K562 (cell line): ENCODE data around the gene SPEF1.
A peak's percentile ranks its signal among the peaks of the same experiment; 100 is the strongest.

Experiments used
- CTCF ChIP-seq, 3 experiments: IDR thresholded peaks in 2 of 3; conservative IDR thresholded peaks in 1 of 3; 2 replicates each; pipeline ENCODE4 v1.5.1; 2011 to 2012; ENCODE audit warnings: low read length in 3 of 3, mild to moderate bottlenecking in 3 of 3, control low read depth in 2 of 3, improper control_type of control experiment in 1 of 3, inconsistent platforms in 1 of 3, low read depth in 1 of 3, mixed read lengths in 1 of 3, moderate library complexity in 1 of 3; ENCODE audit not compliant: insufficient read depth in 2 of 3
- DACH1 ChIP-seq: fragments of 450-650 bp; IDR thresholded peaks from 2 replicates; pipeline ENCODE4 v1.6.1; 2018; ENCODE audit not compliant: partially characterized antibody
- LARP7 ChIP-seq: fragments of 450-650 bp; IDR thresholded peaks from 2 replicates; pipeline ENCODE4 v1.6.1; 2016
- POLR3A ChIP-seq: IDR thresholded peaks from 2 replicates; pipeline ENCODE4 v1.6.1; 2011; ENCODE audit warnings: borderline replicate concordance, mild to moderate bottlenecking, moderate library complexity; ENCODE audit not compliant: insufficient read length, insufficient read depth; ENCODE audit errors: extremely low read depth
- SAFB ChIP-seq: fragments of 200-400 bp; formaldehyde crosslinking; IDR thresholded peaks from 2 replicates; pipeline ENCODE4 v1.6.1; 2017; ENCODE audit warnings: low read depth, low read length, borderline replicate concordance
- SIN3A ChIP-seq, 2 experiments: fragments of 150-350 bp in 1 of 2; IDR thresholded peaks; 2 replicates each; pipeline ENCODE4 v1.6.1; 2011 to 2016; ENCODE audit warnings: borderline replicate concordance in 2 of 2, low read depth in 2 of 2, low read length in 2 of 2, mild to moderate bottlenecking in 2 of 2, moderate library complexity in 2 of 2; ENCODE audit not compliant: control insufficient read depth in 1 of 2
- SIX5 ChIP-seq, 2 experiments: IDR thresholded peaks; 2 replicates each; pipeline ENCODE4 v1.6.1; 2011; ENCODE audit warnings: low read length in 2 of 2, borderline replicate concordance in 1 of 2, low read depth in 1 of 2, mild to moderate bottlenecking in 1 of 2, moderate library complexity in 1 of 2; ENCODE audit not compliant: insufficient read depth in 1 of 2
- ZNF24 ChIP-seq: fragments of 450-650 bp; IDR thresholded peaks from 2 replicates; pipeline ENCODE4 v1.6.1; 2016

- no peak for TF ChIP-seq POLR3A
- TF ChIP-seq SAFB: no peak
- no peak for TF ChIP-seq ZNF24
- no peak for TF ChIP-seq LARP7
- TF ChIP-seq SIX5 (IDR thresholded peaks at IDR 0.05; ENCODE audit: borderline replicate concordance in 1 of 2, insufficient read depth in 1 of 2, low read depth in 1 of 2, low read length in 2 of 2): no peak
- no peak for TF ChIP-seq DACH1
- TF ChIP-seq CTCF (IDR thresholded peaks at IDR 0.05 in 2 of 3, conservative IDR thresholded peaks at IDR 0.05 in 1 of 3; ENCODE audit: insufficient read depth in 2 of 3, low read depth in 1 of 3, low read length in 3 of 3): no peak
- peak in 1 of 2 experiments; percentile 12; a peak in 1 of 4 replicates for TF ChIP-seq SIN3A (IDR thresholded peaks at IDR 0.05; ENCODE audit: borderline replicate concordance in 2 of 2, control insufficient read depth in 1 of 2, low read depth in 2 of 2, low read length in 2 of 2)
Measured at GRCh38 chr20:3767110-3767426, 14.2 kb downstream of the SPEF1 start.
